Liver (tissue), 9 donors: Measurements from ENCODE around the gene WWOX. TPM values are rescaled to one million over a fixed set of nuclear protein-coding genes. Genes with fewer than 3 reads are reported as not detected.

Experiments
- DNase-seq: peaks from one replicate; pipeline ENCODE4 v3.0.0-alpha.2; 2017; ENCODE audit warnings: low spot score
- H3K27ac ChIP-seq, 2 donors: one replicate each; pipeline ENCODE4 v1.7.0; 2013; ENCODE audit warnings: inconsistent platforms in 2 of 2, low read length in 2 of 2, control low read depth in 1 of 2, low read depth in 1 of 2, mild to moderate bottlenecking in 1 of 2
- H3K27me3 ChIP-seq, 4 donors: one replicate each; pipeline versions ENCODE4 v1.6.1 to v1.7.0; 2013; ENCODE audit warnings: low read length in 3 of 4, inconsistent platforms in 1 of 4, mild to moderate bottlenecking in 1 of 4, moderate library complexity in 1 of 4; ENCODE audit not compliant: control insufficient read depth in 4 of 4, insufficient read depth in 4 of 4
- H3K36me3 ChIP-seq, 4 donors: one replicate each; pipeline versions ENCODE4 v1.6.1 to v1.7.0; 2013; ENCODE audit warnings: low read length in 3 of 4, mild to moderate bottlenecking in 3 of 4, low read depth in 1 of 4, moderate library complexity in 1 of 4; ENCODE audit not compliant: control insufficient read depth in 4 of 4, insufficient read depth in 3 of 4
- H3K4me1 ChIP-seq, 4 donors: one replicate each; pipeline versions ENCODE4 v1.6.1 to v1.7.0; 2013; ENCODE audit warnings: low read length in 3 of 4, mild to moderate bottlenecking in 3 of 4, moderate library complexity in 1 of 4; ENCODE audit not compliant: control insufficient read depth in 4 of 4, insufficient read depth in 4 of 4
- H3K4me3 ChIP-seq, 3 donors: one replicate each; pipeline versions ENCODE4 v1.6.1 to v1.7.0; 2013; ENCODE audit warnings: low read length in 3 of 3, control low read depth in 1 of 3, low read depth in 1 of 3, mild to moderate bottlenecking in 1 of 3
- H3K9ac ChIP-seq, 2 donors: one replicate each; pipeline ENCODE4 v1.7.0; 2013; ENCODE audit warnings: low read length in 2 of 2, mild to moderate bottlenecking in 2 of 2, moderate library complexity in 2 of 2, control low read depth in 1 of 2, low read depth in 1 of 2
- H3K9me3 ChIP-seq, 4 donors: one replicate each; pipeline versions ENCODE4 v1.6.1 to v1.7.0; 2013; ENCODE audit warnings: low read length in 3 of 4; ENCODE audit not compliant: control insufficient read depth in 4 of 4
- CTCF ChIP-seq: fragments of 150-350 bp; IDR thresholded peaks from 2 replicates; pipeline ENCODE4 v1.5.1; 2017; ENCODE audit warnings: improper control_type of control experiment, low read depth, low read length; ENCODE audit not compliant: missing input control
- EGR1 ChIP-seq, 2 donors: IDR thresholded peaks; 2 replicates each; pipeline ENCODE4 v1.6.1; 2016 to 2018; ENCODE audit warnings: antibody characterized with exemption in 2 of 2, low read depth in 2 of 2
- GABPA ChIP-seq, 2 donors: IDR thresholded peaks in 1 of 2; conservative IDR thresholded peaks in 1 of 2; 2 replicates each; pipeline ENCODE4 v1.6.1; 2016; ENCODE audit warnings: antibody characterized with exemption in 2 of 2, mild to moderate bottlenecking in 1 of 2, moderate library complexity in 1 of 2
- HNF4A ChIP-seq, 2 donors: conservative IDR thresholded peaks; 2 replicates each; pipeline ENCODE4 v1.6.1; 2016; ENCODE audit warnings: antibody characterized with exemption in 2 of 2, mild to moderate bottlenecking in 2 of 2
- HNF4G ChIP-seq: IDR thresholded peaks from 2 replicates; pipeline ENCODE4 v1.6.1; 2016; ENCODE audit warnings: antibody characterized with exemption
- JUND ChIP-seq, 2 donors: IDR thresholded peaks; 2 replicates each; pipeline ENCODE4 v1.6.1; 2016; ENCODE audit warnings: antibody characterized with exemption in 2 of 2
- NR2F2 ChIP-seq: IDR thresholded peaks from 2 replicates; pipeline ENCODE4 v1.6.1; 2016; ENCODE audit warnings: antibody characterized with exemption
- RAD21 ChIP-seq, 2 donors: IDR thresholded peaks; 2 replicates each; pipeline ENCODE4 v1.6.1; 2016; ENCODE audit warnings: antibody characterized with exemption in 2 of 2, mild to moderate bottlenecking in 2 of 2
- REST ChIP-seq: IDR thresholded peaks from 2 replicates; pipeline ENCODE4 v1.6.1; 2016; ENCODE audit warnings: antibody characterized with exemption, mild to moderate bottlenecking
- RXRA ChIP-seq, 2 donors: IDR thresholded peaks; 2 replicates each; pipeline ENCODE4 v1.6.1; 2017 to 2018; ENCODE audit warnings: antibody characterized with exemption in 2 of 2, mild to moderate bottlenecking in 1 of 2
- TAF1 ChIP-seq: conservative IDR thresholded peaks from 2 replicates; pipeline ENCODE4 v1.6.1; 2016; ENCODE audit warnings: antibody characterized with exemption, mild to moderate bottlenecking
- YY1 ChIP-seq: IDR thresholded peaks from 2 replicates; pipeline ENCODE4 v1.6.1; 2016; ENCODE audit warnings: antibody characterized with exemption, mild to moderate bottlenecking
- WGBS: extraction: QIAGEN DNeasy Blood & Tissue Kit; methylation state at CpG from one replicate; pipeline ENCODE4 v1.1.7; 2013; 5-methylcytosine and 5-hydroxymethylcytosine counted together
- polyA plus RNA-seq, 2 donors: library from polyadenylated mRNA; stranded (reverse) in 1 of 2; unstranded in 1 of 2; fragments of 200-250 nt in 1 of 2; fragments of >200 nt in 1 of 2; fragmentation: Nextera tagmentation in 1 of 2; extraction: Ambion mirVana in 1 of 2; gene quantifications; one replicate each; pipeline versions ENCODE4 v1.2.1 to v1.2.3, GENCODE V29; 2013 to 2015
- total RNA-seq, 2 donors: library from RNA; depleted of rRNA; stranded (reverse); fragments of >200 nt; gene quantifications; one replicate each; pipeline ENCODE4 v1.2.3, GENCODE V29; 2014
- TF ChIP-seq, protein P1 (sequence below): IDR thresholded peaks from 2 replicates; pipeline ENCODE4 v1.6.1; 2016; ENCODE audit warnings: antibody characterized with exemption
- TF ChIP-seq, protein P2 (sequence below): IDR thresholded peaks from 2 replicates; pipeline ENCODE4 v1.6.1; 2016; ENCODE audit warnings: antibody characterized with exemption
- TF ChIP-seq, protein P3 (sequence below): IDR thresholded peaks from 2 replicates; pipeline ENCODE4 v1.6.1; 2016; ENCODE audit warnings: antibody characterized with exemption
- donor health status: healthy.
- donor health status: healthy.
- donor health status: healthy.
- donor health status: healthy.
- donor health status: healthy.

WWOX gene
- total and polyA plus RNA-seq, 4 donors: 9.8 to 46.0 (median 15.3) TPM

DNA sequence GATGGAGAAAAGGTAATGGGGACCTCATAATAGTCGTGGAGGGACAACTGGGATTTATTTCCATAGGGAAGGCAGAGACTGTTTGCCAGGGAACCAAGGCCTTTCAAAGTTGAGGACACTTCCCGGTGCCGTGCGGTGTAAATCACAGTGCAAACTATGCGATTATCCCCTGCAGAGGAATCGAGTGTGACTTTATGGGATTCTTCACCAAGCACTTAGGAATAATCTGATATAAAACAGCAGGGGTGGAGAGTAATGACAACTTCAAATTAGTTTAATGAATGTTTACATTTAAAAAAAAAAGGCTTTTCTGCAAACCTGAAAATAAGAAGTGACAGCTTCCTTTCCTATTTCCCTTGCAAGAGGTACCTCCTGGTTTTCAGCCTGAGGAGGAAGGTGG lies 962.9 kb downstream of the WWOX start:
- 83% methylated on average over 6 of the region's 6 CpGs for WGBS
- Histone ChIP-seq H3K27ac (no peak overlapping the region), H3K9me3 (no peaks in the 10 kb centered on the region), H3K9ac (no peak overlapping the region), H3K4me3 (no peak overlapping the region), H3K27me3 (no peaks in the 10 kb centered on the region), H3K4me1 (no peaks in the 10 kb centered on the region), H3K36me3 (no peaks in the 10 kb centered on the region)
- TF ChIP-seq RXRA (IDR thresholded peaks at IDR 0.05) (no peak), HNF4A (conservative IDR thresholded peaks at IDR 0.05) (no peak), RAD21 (IDR thresholded peaks at IDR 0.05) (no peak)
- DNase-seq: no peak

DNA sequence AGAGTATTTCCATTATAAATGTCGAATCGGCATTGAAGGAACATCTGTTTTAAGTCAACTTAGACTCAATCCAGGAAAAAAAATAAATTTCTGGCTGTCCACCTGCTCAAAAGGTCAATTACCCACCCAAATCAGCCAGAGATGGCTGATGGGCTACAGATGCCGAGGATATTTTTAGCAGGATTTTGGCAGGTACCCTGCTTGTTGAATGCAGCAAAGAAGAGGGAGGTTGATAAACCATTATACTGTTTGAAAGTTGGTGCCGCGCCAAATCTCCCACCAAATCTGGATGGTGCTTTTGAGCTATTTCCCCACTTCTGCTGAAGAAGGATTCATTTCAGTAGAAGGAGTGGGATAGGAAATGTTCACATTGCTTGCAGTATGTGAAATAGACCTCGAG lies 963.4 kb downstream of the WWOX start:
- no peak overlapping the region for H3K9ac ChIP-seq
- no peak for DNase-seq
- WGBS: 97% methylated on average over 6 of the region's 6 CpGs
- no peaks in the 10 kb centered on the region for H3K27me3 ChIP-seq
- no peak overlapping the region for H3K27ac ChIP-seq
- no peak overlapping the region for H3K4me3 ChIP-seq
- TF ChIP-seq EGR1 (IDR thresholded peaks at IDR 0.05; ENCODE audit: low read depth in 2 of 2) (no peak), YY1 (no peak), NR2F2 (no peak), JUND (IDR thresholded peaks at IDR 0.05) (no peak), GABPA (IDR thresholded peaks at IDR 0.05 in 1 of 2, conservative IDR thresholded peaks at IDR 0.05 in 1 of 2) (no peak), RXRA (IDR thresholded peaks at IDR 0.05) (no peak)
- TF ChIP-seq, protein P1, sequence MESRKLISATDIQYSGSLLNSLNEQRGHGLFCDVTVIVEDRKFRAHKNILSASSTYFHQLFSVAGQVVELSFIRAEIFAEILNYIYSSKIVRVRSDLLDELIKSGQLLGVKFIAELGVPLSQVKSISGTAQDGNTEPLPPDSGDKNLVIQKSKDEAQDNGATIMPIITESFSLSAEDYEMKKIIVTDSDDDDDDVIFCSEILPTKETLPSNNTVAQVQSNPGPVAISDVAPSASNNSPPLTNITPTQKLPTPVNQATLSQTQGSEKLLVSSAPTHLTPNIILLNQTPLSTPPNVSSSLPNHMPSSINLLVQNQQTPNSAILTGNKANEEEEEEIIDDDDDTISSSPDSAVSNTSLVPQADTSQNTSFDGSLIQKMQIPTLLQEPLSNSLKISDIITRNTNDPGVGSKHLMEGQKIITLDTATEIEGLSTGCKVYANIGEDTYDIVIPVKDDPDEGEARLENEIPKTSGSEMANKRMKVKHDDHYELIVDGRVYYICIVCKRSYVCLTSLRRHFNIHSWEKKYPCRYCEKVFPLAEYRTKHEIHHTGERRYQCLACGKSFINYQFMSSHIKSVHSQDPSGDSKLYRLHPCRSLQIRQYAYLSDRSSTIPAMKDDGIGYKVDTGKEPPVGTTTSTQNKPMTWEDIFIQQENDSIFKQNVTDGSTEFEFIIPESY: no peak
- H3K4me1 ChIP-seq: no peaks in the 10 kb centered on the region
- no peaks in the 10 kb centered on the region for H3K9me3 ChIP-seq
- no peaks in the 10 kb centered on the region for H3K36me3 ChIP-seq

GRCh38 chr16:79064256-79064972 lies 965.0 kb downstream of the WWOX start:
- Histone ChIP-seq H3K9me3 (no peaks in the 10 kb centered on the region), H3K27me3 (no peaks in the 10 kb centered on the region), H3K4me1 (no peaks in the 10 kb centered on the region), H3K9ac (no peak overlapping the region), H3K4me3 (no peak overlapping the region), H3K36me3 (no peaks in the 10 kb centered on the region), H3K27ac (no peak overlapping the region)
- WGBS: 86% methylated on average over 15 of the region's 15 CpGs
- no peak for DNase-seq
- TF ChIP-seq REST (no peak), CTCF (no peak), NR2F2 (no peak), RAD21 (IDR thresholded peaks at IDR 0.05) (no peak), HNF4G (no peak), TAF1 (no peak), HNF4A (conservative IDR thresholded peaks at IDR 0.05) (no peak)
- TF ChIP-seq, protein P2, sequence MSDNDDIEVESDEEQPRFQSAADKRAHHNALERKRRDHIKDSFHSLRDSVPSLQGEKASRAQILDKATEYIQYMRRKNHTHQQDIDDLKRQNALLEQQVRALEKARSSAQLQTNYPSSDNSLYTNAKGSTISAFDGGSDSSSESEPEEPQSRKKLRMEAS: no peak
- TF ChIP-seq, protein P3, sequence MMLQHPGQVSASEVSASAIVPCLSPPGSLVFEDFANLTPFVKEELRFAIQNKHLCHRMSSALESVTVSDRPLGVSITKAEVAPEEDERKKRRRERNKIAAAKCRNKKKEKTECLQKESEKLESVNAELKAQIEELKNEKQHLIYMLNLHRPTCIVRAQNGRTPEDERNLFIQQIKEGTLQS: no peak
